Daoy (cell line): ENCODE measurements around the gene DENND1A. TPM values are rescaled to one million over a fixed set of nuclear protein-coding genes. Genes with fewer than 3 reads are reported as not detected.
A peak's percentile ranks its signal among the peaks of the same experiment; 100 is the strongest.
"Not testable (repeated sequence)": the region's sequence is repeated elsewhere in the genome, so short reads cannot be mapped to it uniquely, and the experiment has no call there.

Experiments
- DNase-seq: peaks from one replicate; pipeline ENCODE4 v3.0.0-alpha.2; 2015; ENCODE audit warnings: low read depth
- total RNA-seq: library from RNA; depleted of rRNA; stranded (reverse); fragments of >200 nt; shearing (Covaris generic); gene quantifications from 2 replicates; pipeline ENCODE4 v1.2.3, GENCODE V29; 2014

DENND1A gene
- total RNA-seq, 1 experiment from 2014 or later: 9.9 TPM

DNA sequence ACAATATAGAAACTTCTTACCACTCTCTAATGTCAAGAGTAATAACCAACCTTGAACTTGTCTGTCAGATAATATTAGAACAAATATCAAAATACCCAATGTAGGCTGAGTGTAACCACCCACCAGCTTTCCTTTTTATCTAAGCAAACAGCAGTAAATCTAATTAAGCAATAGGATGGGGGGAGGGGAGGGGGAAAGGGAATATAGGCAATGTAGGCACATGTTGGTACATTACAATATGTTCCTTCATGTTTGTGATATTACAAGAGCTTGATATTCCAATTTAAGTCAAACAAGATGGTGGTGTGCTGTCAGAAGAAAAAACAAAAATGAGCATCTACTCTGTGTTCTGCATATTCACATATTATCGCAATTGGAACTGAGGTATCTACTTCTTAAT, 158.2 kb downstream of the DENND1A start:
- no peak for DNase-seq

DNA sequence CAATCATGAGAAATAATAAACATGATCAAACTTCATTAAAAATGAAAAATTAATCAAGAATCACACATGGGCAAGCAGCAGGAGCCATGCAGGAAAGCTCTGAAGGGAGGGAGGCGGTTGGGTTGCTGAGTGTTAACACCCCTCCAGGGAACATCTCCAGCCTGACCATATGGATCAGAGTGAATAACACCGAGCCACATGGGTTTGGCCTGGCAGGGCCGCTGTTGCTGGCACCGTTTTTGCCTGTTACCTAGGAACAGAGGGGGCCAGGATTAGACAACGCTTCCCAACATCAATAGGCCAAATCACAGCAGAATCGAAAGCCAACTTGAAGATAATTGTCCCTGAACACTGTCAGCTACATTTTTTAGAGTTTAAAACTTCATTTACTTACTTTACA, 160.2 kb downstream of the DENND1A start:
- DNase-seq: peak; percentile 35

DNA sequence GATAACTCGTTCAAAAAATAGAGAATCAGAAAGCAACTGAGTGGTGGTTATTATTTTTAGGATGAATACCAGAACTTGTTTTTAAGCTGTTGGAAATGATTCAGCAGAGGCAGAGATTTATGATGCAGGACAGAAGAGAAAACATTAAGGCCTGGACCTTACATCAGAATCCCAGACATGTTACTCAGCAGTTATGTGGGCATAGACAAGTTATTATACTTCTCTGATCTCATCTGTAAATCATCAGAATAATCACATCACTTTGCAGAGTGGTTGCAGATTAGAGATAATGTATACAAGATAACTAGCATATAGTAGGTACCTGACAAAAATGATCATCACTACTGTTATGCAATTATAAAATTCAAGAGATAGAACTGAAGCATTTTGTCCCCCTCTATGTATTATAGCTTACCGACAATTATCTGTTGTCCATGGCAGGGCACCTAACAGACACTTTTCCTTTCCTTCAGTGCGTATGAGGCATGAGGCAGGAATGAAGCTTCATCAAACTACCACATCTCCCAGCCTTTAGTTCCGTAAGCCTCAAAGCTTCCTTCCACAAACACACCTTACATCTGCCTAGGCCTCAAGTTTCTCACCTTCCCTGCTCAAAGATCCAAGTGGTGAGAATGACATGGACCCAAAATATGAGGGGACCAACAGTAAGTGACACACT, 165.9 kb downstream of the DENND1A start:
- DNase-seq: peak; percentile 24

DNA sequence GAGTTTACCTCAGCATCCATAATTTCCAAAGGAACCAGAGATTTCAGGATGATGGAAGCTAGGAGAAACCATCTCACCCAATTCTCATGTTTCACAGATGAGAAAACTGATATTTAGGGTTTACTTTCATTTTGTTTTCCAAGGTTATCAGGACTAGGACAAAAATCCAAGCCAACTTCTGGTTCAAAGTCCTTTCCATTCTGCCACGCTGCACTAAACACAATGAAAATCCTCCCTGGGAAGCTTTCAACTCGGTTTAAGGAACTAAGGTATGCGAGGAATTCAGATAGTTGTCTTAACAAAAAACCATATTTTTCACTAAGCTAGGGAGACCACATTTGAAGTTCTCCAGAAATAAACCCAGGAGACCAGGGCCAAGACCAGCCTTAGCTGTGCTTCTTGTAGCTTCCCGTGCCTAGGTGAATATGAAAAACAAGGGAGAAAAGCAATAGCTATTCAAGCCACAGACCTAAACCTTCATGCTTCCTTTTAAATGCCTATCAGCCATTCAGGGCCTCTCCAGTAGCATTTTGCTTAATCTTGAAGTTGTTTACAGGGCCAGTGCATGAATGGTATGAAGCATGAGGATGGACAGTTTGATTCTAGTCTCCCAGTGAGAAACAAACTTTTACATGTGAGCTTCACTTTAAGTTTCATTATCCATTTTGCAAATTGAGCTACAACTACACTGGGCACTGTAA, 167.9 kb downstream of the DENND1A start:
- DNase-seq: no peak

DNA sequence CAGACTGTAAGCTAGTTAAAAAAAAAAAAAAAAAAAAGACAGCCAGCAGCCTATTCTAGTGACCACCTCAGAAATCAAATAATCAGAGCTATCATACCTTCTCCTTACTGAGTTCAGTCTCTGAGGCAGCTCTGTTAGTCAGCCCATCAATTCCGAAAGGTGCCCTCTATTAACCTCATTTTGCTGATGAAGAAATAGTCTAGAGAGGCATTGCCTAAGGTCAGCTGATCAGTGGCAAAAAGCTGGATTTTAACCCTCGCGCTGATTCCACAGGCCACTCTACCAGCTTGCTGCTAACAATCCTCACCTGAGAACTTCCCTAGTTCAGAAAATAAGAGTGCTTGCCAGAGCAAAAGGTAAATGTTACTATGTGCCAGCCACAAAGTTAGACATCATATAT, 172.0 kb downstream of the DENND1A start:
- DNase-seq: no peak

DNA sequence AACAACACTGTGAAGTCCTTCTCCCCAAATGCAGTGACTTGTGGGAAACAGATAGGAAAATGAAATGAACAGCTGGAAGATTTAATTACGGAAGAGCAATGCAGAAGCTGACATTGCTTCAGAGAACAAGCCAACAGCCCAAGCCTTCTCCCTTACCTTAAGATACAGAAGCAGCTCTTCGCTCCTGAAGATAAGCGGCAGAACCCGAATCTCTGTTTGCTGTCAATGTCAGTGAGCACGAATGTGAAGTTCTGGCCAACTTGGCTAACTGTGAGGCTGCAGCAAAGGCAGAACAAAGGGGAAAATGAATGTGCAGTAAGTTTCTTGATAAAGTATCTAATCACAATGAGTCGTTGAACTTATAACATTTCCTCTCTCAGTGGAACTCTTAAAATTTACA, 172.4 kb downstream of the DENND1A start:
- DNase-seq: no peak

DNA sequence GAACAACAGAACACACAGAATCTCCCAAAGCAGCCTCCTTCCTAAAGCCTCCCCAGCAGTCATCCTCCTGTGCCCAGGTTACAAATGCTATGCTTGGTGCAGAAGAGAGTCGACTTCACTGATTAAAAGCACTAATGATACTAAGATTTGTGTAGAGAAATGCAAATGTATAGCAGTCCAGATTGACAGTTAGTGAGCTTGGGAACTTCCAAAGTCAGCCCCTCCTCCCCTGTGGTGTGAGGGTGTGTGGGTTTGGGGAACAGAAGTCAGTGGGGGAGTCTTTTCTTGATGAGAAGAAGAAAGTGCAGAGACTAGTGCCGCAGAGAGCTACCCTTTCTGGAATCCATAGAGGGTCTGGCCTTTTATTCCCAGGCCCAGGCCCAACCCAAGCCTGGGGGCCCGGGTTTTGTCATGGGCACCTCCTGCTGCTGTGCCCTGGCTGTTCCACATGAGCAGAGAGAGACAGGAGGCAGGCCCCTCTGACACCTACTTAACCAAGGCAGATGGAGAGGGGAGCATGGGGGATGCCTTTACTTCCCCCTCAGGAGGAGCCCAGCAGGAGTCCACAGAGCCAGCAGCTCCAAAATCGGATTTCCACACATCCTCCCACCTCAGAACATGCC, 173.3 kb downstream of the DENND1A start:
- no peak for DNase-seq

DNA sequence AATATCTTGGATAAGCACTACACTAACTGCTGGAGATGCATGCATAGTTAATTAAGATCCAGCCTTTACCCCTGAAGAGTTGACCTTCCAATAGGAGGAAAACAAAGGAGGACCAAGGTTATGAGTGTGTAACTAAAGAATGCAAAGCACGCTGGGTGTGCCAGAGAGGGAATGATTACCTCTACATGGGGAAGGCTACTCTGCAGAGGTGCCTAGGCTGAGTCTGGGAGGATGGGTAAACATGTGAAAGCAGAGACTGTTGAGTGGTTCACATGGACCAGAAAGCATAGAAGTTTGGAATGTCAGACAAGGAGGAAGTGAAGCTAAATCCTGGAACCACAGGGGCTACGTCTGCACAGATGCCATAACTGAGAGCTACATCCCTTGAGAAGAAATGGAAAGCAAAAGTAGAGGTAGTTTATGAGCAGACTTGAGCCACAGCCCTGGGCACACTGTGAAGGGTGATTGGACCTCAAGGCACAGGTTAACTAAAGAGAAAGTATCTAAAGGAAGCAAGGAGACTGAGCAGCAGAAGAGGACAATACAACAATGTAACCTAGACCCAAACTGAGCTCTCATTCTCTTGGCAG, 176.2 kb downstream of the DENND1A start:
- DNase-seq: no peak

DNA sequence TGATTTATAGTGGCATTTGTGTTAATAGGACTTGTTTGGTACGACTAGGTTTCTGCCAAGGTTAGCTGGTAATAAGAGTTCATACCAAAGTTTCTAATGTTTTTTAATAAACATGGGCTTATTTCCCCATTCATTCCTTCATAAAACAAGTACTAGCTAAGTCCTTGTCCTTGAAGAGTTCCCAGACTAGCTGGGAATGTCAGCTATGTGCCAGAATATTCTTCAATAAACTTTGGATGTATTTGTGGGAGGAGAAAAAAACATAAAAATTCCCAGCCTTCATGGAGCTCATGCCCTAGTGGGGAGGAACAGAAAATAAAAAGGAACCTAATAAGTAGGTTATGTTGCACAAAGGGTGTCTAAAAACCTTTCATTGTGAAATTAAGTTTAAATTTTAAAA, 176.9 kb downstream of the DENND1A start:
- DNase-seq: no peak

DNA sequence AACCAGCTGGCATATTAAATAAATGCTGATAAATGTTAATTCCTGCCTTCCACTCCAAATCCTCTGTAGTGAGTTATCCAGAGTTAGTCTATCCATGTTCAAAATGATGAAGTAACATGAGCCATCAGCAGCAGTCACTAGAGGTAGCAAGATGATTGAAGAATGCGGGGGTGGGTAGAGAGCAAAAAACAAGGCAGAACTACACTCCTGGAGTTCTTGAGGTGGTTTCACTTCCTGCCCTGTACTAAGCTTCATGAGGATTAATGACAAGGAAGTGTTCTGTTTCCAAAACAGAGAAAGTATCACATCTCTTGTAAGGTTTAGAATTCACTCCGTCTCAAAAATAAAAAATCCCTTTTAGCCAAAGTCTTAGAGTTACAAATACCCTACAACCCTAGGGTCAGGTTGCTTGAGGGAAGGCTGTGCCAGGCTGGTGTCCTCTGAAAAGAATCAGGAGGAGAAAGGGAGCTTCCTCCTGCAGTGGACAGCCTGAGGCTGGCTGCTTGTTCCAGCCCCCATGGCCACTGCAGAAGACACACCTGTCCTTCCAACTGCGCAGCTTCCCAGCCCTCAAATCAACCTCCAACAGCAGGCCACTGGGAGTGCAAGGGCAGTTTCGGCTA, 180.2 kb downstream of the DENND1A start:
- peak; percentile 30 for DNase-seq

DNA sequence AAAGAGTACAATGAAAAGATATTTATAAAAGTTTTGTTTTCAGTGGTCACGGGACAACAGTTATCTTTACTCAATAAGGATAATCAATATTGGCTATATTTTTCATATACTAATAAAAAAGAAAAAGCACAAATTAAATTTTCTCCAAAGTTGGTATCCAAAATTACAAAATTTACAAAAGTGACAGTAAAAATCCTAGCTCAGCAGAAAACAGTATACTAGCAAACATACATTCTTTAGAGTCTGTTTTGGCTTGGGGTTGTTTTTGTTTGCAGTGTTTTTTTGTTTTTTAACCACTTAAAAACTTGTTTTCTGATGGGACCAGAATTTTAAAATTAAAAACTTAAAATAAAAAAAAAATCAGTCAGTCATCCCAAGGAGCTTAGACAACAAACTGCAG, 183.2 kb downstream of the DENND1A start:
- no peak for DNase-seq

DNA sequence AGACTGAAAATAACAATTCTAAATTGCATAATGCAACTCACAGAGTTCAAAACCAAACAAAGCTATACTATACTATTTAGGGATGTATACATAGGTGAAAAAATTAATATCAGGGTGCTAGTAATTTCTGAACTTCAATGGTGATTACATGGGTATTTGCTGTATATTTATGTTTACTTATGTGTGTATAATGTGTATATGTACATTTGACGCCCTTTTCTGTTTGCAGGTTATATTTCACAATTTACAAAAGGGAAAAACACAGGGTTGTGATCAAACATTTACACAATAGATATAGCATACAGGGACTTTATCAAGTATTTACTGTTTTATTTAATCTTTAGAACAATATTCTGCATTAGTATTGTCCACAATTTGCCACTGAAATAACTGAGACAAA, 184.0 kb downstream of the DENND1A start:
- no peak for DNase-seq

DNA sequence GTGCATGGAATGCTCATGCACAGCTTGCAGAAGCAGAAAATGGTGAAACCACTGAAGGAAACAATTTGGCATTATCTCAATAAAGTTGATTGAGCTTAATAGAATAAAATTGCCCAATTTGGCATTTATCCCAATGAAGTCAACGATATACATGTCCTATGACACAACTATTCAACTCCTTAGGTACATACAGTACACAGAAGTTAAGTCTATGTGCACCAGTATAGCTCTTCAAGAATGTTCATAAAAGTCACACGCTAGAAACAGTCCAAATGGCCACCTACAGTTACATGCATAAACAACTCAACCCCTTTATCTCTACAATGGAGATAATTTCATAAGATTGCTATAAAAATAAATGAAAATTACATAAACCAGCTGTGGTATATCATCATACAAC, 184.5 kb downstream of the DENND1A start:
- no peak for DNase-seq

DNA sequence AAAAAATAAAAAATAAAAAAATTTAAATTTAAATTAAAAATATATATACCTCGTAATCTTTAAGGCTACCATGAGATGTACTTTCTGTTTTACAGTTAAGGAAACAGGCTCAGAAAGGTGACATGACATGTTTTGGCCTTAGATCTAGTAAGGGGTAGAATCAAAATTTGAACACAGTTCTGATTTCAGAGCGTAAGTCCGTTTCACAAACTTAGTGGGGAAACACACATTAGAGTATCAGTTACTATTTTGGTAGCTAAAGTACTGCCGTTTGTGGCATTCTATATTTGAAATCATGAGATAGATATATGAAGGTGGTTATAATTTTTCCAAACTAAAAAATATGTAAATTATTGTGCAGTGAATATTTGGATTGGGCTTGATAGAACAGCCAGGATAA, 186.2 kb downstream of the DENND1A start:
- no peak for DNase-seq

DNA sequence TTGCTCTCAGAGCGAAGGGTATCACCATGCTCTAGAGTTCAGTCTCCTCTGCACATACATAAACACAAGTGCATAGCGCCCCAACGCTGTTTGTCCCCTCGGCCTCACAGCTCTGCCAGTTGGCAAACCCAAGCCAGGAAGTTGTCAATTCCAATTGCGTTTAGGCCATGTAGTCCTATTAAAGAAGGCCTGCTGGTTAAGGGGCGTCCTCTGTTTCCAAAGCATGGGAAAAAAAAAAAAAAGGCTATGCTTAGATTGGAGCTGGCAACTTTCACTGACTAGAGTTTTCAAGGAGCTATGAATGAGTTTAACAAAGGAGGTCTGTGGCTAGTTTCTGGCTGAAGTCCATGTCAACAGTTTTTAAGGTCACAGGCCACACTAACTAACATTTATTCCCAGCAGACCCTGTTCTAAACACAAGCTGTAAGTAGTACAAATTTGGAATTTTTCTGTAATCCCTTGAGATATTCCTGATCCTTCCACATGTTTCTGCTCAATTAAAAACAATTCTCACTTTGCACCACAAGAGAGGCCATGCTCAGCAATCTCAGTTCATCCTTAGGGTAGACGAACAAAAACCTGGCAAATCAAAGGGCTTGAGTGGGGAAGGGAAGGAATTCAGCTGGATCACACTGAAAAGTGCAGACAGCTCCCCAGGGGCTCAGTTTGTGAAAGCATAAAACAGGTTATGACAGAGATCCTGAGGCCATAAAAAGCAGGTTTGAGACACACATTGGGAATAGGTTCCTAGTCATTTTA, 187.7 kb downstream of the DENND1A start:
- no peak for DNase-seq

DNA sequence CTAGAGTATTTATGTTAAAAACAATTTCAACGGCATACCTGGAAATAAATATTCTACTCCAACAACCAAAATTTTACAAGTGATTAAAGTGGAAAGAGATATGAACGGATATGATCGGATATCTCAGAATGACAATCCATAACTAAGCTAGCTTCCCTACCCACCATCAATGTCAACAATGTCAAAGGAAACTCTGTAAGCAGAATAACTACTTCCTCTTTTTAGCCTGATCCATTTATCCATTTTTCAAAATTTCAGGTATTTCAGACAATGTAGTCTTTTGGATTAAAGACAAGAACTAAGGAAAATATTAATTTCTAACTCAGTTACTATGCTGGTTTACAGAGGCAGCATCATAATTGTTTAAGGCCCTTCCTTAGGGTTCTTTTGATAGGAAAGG, 188.7 kb downstream of the DENND1A start:
- no peak for DNase-seq

DNA sequence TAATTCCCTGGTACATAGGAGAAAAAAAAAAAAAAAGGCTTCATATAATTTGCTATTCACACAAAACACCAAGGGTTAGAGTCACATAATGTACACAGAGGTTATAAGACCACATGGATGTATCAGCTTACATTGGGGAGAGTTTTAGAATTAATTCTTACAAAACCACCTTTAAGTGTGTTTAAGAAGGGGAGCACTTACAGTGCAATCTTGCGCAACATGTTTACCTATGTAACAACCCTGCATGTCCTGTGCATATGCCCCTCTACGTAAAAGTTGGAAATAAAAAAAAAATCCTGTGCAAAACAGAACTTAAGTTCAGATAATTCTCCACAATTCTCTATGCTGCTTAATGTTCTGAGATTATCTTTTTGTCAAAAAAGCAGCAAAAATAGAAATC, 190.0 kb downstream of the DENND1A start:
- DNase-seq: no peak

DNA sequence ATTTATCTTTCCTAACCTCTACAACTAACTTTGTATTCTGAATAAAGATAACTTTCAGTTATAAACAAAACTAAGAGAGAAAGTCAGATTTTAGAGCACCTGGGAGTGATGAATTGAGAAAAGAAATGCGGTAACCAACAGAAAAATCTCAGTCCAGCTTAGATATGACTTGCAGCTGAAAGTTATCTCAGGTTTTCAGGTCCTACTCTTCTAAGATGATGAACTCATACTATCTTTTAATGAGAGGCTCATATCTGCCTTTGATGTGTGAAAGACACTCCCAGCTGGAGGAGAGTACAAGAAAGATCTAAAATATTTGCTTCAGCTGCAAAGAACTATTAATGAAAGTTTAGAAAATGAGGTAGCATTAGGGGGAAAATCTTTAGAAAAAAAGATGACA, 190.5 kb downstream of the DENND1A start:
- no peak for DNase-seq

DNA sequence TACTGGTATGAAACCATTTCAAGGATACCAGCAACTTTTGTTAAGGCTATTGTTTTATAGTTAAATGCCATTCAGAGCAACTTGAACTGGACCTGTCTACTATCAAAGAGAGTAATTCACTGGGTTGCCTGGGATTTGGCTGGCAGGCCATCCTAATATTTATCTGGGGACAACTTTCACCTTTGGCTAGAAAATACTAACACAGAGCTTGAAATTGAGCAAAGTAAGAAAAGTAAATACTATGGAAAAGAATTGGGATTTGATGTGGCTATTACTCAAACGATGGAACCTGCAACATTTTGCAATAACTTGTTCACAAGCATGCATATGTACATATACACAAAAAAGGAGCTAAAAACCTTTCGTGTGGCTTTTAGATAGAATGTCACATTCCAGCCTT, 191.3 kb downstream of the DENND1A start:
- DNase-seq: no peak

DNA sequence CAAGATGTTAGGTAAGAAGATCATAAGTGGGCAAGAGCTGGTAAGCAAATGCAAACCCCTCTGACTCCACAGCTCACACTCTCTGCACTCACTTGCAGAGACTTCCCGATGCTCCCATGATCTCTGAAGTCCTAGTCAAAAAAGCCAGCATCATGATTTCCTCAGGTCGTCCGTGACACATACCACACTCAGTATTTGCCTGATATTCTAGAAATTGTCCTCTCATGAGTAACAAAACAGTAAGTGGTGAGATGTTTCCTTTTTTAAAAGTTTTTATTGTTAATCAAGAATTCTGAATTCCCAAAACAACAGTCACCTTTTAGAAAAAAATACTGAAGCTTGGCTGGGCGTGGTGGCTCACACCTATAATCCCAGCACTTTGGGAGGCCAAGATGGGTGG, 194.6 kb downstream of the DENND1A start:
- DNase-seq: no peak

DNA sequence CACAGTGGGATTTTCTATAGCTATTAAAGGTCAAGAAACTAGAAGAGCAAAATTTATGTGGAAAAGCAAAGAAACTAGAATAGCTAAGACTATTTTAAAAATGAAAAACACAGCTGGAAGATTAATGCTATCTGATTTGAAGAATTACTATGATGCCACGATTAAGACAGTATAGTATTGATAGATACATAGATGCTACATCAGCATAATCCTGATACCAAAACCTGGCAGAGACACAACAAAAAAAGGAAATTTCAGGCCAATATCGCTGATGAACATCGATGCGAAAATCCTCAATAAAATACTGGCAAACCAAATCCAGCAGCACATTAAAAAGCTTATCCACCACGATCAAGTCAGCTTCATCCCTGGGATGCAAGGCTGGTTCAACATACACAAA, 201.4 kb downstream of the DENND1A start:
- not testable (repeated sequence) for DNase-seq

DNA sequence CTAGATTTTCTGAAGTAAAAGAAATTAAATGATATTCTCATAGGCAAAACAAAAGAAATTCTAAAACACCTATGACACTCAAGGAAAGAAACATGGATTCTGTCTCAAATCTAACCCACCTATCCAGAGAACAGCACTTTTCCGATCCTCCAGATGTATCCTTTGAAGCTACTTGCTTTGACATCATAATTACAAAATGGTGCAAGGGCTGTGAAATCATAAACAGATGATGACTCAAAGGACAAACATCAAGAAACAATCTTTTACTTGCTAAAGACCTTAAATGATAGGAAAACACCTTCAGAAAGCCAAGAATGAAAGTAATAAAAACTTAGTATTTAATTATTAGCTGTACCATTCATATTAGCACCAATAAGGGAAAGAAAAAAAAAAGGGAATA, 202.6 kb downstream of the DENND1A start:
- no peak for DNase-seq
